LNCaP clone FGC (cell line): ENCODE results near the gene SNX30.

ENCODE experiments used
- DNase-seq: peaks from one replicate; pipeline ENCODE4 v3.0.0-alpha.2; 2011; ENCODE audit warnings: low read depth
- H3K4me3 ChIP-seq: 2 replicates; pipeline ENCODE4 v1.5.1; 2011; ENCODE audit warnings: mild to moderate bottlenecking, low read depth, low read length, control low read depth
- CTCF ChIP-seq: IDR thresholded peaks from 2 replicates; pipeline ENCODE4 v1.5.1; 2012; ENCODE audit warnings: mild to moderate bottlenecking; ENCODE audit not compliant: control insufficient read depth, insufficient read depth; ENCODE audit errors: extremely low read depth

SNX30 gene

GRCh38 chr9:112911736-112912135 is 161.2 kb downstream of the SNX30 start:
- H3K4me3 ChIP-seq = no peak overlapping the region
- no peak for DNase-seq
- TF ChIP-seq CTCF = no peak

- no peak for DNase-seq
- TF ChIP-seq CTCF = no peak
- H3K4me3 ChIP-seq = no peak overlapping the region
Measured at GRCh38 chr9:112912636-112913035, 162.1 kb downstream of the SNX30 start.

GRCh38 chr9:112913326-112913725 is 162.8 kb downstream of the SNX30 start:
- no peak for DNase-seq
- no peak overlapping the region for H3K4me3 ChIP-seq
- TF ChIP-seq CTCF = no peak

- no peak overlapping the region for H3K4me3 ChIP-seq
- TF ChIP-seq CTCF = no peak
- no peak for DNase-seq
Measured at GRCh38 chr9:112914524-112914923, 164.0 kb downstream of the SNX30 start.

- no peak for TF ChIP-seq CTCF
- H3K4me3 ChIP-seq = no peak overlapping the region
- DNase-seq = no peak
Measured at GRCh38 chr9:112917047-112917986, 166.8 kb downstream of the SNX30 start.

GRCh38 chr9:112917987-112918362 is 167.4 kb downstream of the SNX30 start:
- no peak for TF ChIP-seq CTCF
- no peak overlapping the region for H3K4me3 ChIP-seq
- no peak for DNase-seq

- peak; percentile 66 for TF ChIP-seq CTCF
- no peak overlapping the region for H3K4me3 ChIP-seq
- no peak for DNase-seq
Measured at GRCh38 chr9:112921549-112921948, 171.0 kb downstream of the SNX30 start.
